ENCODE results near the gene COL26A1.

Gene COL26A1

DNA sequence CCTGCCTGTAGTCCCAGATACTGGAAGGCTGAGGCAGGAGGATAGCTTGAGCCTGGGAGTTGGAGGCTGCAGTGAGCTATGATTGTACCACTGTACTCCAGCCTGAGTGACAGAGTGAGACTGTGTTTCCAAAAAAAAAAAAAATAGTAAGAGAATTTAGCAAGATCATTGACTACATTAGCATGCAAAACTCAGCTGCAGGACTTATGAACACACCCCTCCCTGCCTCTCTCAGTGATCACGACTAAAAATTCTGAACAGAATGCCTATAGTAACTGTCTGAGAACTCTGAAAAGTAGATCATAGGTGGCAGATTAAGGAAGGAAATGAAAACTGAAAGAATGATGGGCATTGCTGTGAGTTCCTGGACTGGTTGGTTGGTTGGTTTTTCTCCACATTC, 215.9 kb downstream of the COL26A1 start:
- Histone ChIP-seq H3K27ac (replicated peaks) (no peak overlapping the region), H3K27me3 (ENCODE audit: insufficient read depth, poor library complexity, severe bottlenecking) (no peaks in the 10 kb centered on the region), H3K4me3 (replicated peaks; ENCODE audit: insufficient read depth, low read length) (no peak overlapping the region)
- no peak for DNase-seq (ENCODE audit: low read depth in 1 of 2, low spot score in 1 of 2)
- TF ChIP-seq SPI1 (IDR thresholded peaks at IDR 0.05; ENCODE audit: borderline replicate concordance, low read depth) (no peak), POLR2AphosphoS5 (IDR thresholded peaks at IDR 0.05; ENCODE audit: low read depth) (no peak), GABPA (IDR thresholded peaks at IDR 0.05; ENCODE audit: low read depth) (no peak)
- TF ChIP-seq, protein P1, sequence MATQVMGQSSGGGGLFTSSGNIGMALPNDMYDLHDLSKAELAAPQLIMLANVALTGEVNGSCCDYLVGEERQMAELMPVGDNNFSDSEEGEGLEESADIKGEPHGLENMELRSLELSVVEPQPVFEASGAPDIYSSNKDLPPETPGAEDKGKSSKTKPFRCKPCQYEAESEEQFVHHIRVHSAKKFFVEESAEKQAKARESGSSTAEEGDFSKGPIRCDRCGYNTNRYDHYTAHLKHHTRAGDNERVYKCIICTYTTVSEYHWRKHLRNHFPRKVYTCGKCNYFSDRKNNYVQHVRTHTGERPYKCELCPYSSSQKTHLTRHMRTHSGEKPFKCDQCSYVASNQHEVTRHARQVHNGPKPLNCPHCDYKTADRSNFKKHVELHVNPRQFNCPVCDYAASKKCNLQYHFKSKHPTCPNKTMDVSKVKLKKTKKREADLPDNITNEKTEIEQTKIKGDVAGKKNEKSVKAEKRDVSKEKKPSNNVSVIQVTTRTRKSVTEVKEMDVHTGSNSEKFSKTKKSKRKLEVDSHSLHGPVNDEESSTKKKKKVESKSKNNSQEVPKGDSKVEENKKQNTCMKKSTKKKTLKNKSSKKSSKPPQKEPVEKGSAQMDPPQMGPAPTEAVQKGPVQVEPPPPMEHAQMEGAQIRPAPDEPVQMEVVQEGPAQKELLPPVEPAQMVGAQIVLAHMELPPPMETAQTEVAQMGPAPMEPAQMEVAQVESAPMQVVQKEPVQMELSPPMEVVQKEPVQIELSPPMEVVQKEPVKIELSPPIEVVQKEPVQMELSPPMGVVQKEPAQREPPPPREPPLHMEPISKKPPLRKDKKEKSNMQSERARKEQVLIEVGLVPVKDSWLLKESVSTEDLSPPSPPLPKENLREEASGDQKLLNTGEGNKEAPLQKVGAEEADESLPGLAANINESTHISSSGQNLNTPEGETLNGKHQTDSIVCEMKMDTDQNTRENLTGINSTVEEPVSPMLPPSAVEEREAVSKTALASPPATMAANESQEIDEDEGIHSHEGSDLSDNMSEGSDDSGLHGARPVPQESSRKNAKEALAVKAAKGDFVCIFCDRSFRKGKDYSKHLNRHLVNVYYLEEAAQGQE (IDR thresholded peaks at IDR 0.05; ENCODE audit: insufficient replicate concordance, low read depth): no peak
- TF ChIP-seq, protein P2, sequence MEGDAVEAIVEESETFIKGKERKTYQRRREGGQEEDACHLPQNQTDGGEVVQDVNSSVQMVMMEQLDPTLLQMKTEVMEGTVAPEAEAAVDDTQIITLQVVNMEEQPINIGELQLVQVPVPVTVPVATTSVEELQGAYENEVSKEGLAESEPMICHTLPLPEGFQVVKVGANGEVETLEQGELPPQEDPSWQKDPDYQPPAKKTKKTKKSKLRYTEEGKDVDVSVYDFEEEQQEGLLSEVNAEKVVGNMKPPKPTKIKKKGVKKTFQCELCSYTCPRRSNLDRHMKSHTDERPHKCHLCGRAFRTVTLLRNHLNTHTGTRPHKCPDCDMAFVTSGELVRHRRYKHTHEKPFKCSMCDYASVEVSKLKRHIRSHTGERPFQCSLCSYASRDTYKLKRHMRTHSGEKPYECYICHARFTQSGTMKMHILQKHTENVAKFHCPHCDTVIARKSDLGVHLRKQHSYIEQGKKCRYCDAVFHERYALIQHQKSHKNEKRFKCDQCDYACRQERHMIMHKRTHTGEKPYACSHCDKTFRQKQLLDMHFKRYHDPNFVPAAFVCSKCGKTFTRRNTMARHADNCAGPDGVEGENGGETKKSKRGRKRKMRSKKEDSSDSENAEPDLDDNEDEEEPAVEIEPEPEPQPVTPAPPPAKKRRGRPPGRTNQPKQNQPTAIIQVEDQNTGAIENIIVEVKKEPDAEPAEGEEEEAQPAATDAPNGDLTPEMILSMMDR (IDR thresholded peaks at IDR 0.05; ENCODE audit: insufficient read depth, low read length): no peak

DNA sequence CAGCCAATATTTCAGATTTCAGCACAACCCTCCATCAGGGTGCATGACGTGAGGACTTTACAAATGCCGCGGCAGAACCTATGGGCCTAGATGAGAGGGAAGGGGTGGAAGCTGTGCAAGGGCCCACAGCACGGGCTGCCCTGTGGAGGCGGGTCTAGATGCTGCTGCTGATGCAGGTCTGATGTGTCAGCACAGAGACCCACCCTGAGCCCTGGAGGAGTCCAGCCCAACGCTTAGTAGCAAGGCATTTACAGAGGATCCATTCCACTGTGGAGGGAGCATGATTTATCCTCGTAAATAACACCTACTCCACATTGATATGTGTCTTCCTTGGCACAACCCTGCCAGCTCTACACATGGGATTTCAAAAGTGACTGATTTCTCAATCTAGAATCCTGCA, 217.9 kb downstream of the COL26A1 start:
- no peak overlapping the region for H3K4me3 ChIP-seq (replicated peaks; ENCODE audit: insufficient read depth, low read length)
- TF ChIP-seq, protein P2 (IDR thresholded peaks at IDR 0.05; ENCODE audit: insufficient read depth, low read length): no peak
- TF ChIP-seq SPI1 (IDR thresholded peaks at IDR 0.05; ENCODE audit: borderline replicate concordance, low read depth): no peak
- TF ChIP-seq, protein P1 (IDR thresholded peaks at IDR 0.05; ENCODE audit: insufficient replicate concordance, low read depth): no peak
- TF ChIP-seq GABPA (IDR thresholded peaks at IDR 0.05; ENCODE audit: low read depth): no peak
- TF ChIP-seq POLR2AphosphoS5 (IDR thresholded peaks at IDR 0.05; ENCODE audit: low read depth): no peak
- no peaks in the 10 kb centered on the region for H3K27me3 ChIP-seq (ENCODE audit: insufficient read depth, poor library complexity, severe bottlenecking)

DNA sequence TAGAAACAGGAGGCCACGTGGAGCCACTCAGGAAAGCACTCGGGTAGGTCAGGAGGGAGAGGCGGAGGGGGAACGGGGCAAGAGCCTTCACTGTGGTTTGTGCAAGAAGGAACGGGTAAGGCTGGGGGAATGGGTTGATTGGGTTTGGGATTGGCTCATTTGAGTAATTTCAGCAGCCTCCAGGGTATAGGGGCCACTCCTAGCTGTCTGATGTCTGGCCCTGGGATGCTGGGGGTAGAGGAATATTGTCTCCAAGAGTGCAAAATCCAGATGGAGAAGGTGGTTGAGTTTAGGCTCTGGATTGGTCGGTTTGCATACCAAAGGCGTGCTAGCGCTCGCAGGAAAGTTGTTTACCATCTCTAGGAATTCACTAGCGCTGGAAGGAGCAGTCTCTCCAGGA, 219.2 kb downstream of the COL26A1 start:
- no peaks in the 10 kb centered on the region for H3K27me3 ChIP-seq (ENCODE audit: insufficient read depth, poor library complexity, severe bottlenecking)
- no peak for DNase-seq (ENCODE audit: low read depth in 1 of 2, low spot score in 1 of 2)
- TF ChIP-seq, protein P1 (IDR thresholded peaks at IDR 0.05; ENCODE audit: insufficient replicate concordance, low read depth): no peak
- TF ChIP-seq GABPA (IDR thresholded peaks at IDR 0.05; ENCODE audit: low read depth) (no peak), POLR2AphosphoS5 (IDR thresholded peaks at IDR 0.05; ENCODE audit: low read depth) (no peak), SPI1 (IDR thresholded peaks at IDR 0.05; ENCODE audit: borderline replicate concordance, low read depth) (no peak)
- TF ChIP-seq, protein P2 (IDR thresholded peaks at IDR 0.05; ENCODE audit: insufficient read depth, low read length): no peak
- no peak overlapping the region for H3K27ac ChIP-seq (replicated peaks)
- no peak overlapping the region for H3K4me3 ChIP-seq (replicated peaks; ENCODE audit: insufficient read depth, low read length)

More for the DNA sequence above, 217.9 kb downstream of the COL26A1 start:
- H3K27ac ChIP-seq (replicated peaks): no peak overlapping the region
- no peak for DNase-seq (ENCODE audit: low read depth in 1 of 2, low spot score in 1 of 2)
